Measurements from ENCODE around the gene SORL1.

GRCh38 chr11:121604152-121604551 lies 152.0 kb downstream of the SORL1 start:
- TF ChIP-seq NFIC (IDR thresholded peaks at IDR 0.05) (no peak), USF1 (IDR thresholded peaks at IDR 0.05) (no peak), TAF1 (IDR thresholded peaks at IDR 0.05; ENCODE audit: low read depth) (no peak), EP300 (IDR thresholded peaks at IDR 0.05; ENCODE audit: borderline replicate concordance) (no peak), FOXM1 (IDR thresholded peaks at IDR 0.05; ENCODE audit: borderline replicate concordance, low read depth) (no peak), REST (IDR thresholded peaks at IDR 0.05; ENCODE audit: low read depth) (no peak), RAD21 (IDR thresholded peaks at IDR 0.05; ENCODE audit: low read depth) (no peak), MAX (IDR thresholded peaks at IDR 0.05) (no peak), YY1 (IDR thresholded peaks at IDR 0.05; ENCODE audit: low read depth) (no peak), ZBTB7A (IDR thresholded peaks at IDR 0.05; ENCODE audit: low read depth) (no peak), CEBPB (IDR thresholded peaks at IDR 0.05) (no peak), EGR1 (IDR thresholded peaks at IDR 0.05) (no peak), TEAD4 (IDR thresholded peaks at IDR 0.05) (no peak)
